Common myeloid progenitor, CD34-positive (primary cell): ENCODE data around the gene VWF.

Source experiments
- CTCF ChIA-PET: fragments of 350-600 bp; sonication (Branson Sonifier 250); formaldehyde crosslinking; loops from one replicate; lab custom pipeline; 2021; ENCODE audit warnings: antibody characterized with exemption; lab: Charles Lee
- POLR2A ChIA-PET: fragments of 350-600 bp; sonication (Branson Sonifier 250); formaldehyde crosslinking; loops from one replicate; lab custom pipeline; 2021; ENCODE audit warnings: antibody characterized with exemption; lab: Charles Lee
- DNase-seq, 3 donors: peaks; one replicate each; pipeline versions ENCODE4 v3.0.0 to v3.0.0-alpha.2; 2013
- H3K27ac ChIP-seq, 2 experiments: 1 replicate in 1 of 2; 2 replicates in 1 of 2; pipeline ENCODE4 v1.7.0; 2013; ENCODE audit warnings: inconsistent platforms in 2 of 2, low read length in 2 of 2, mild to moderate bottlenecking in 2 of 2, low read depth in 1 of 2, moderate library complexity in 1 of 2; ENCODE audit not compliant: severe bottlenecking in 2 of 2, insufficient read depth in 1 of 2, poor library complexity in 1 of 2
- H3K27me3 ChIP-seq, 5 experiments: replicated peaks in 2 of 5; 1 replicate in 3 of 5; 2 replicates in 2 of 5; pipeline versions ENCODE4 v1.6.1 to v1.7.0; 2013; ENCODE audit warnings: low read length in 4 of 5, mild to moderate bottlenecking in 2 of 5, moderate library complexity in 2 of 5, inconsistent platforms in 1 of 5; ENCODE audit not compliant: insufficient read depth in 5 of 5, control insufficient read depth in 4 of 5
- H3K36me3 ChIP-seq, 4 experiments: 1 replicate in 2 of 4; 2 replicates in 2 of 4; pipeline versions ENCODE4 v1.6.1 to v1.7.0; 2013; ENCODE audit warnings: low read length in 3 of 4, control low read depth in 1 of 4, mild to moderate bottlenecking in 1 of 4; ENCODE audit not compliant: control insufficient read depth in 4 of 4, insufficient read depth in 4 of 4
- H3K4me1 ChIP-seq, 4 experiments: 1 replicate in 3 of 4; 2 replicates in 1 of 4; pipeline versions ENCODE4 v1.6.1 to v1.7.1; 2013; ENCODE audit warnings: low read length in 3 of 4, mild to moderate bottlenecking in 3 of 4, control low read depth in 1 of 4, inconsistent platforms in 1 of 4, moderate library complexity in 1 of 4; ENCODE audit not compliant: control insufficient read depth in 4 of 4, insufficient read depth in 4 of 4; ENCODE audit errors: control extremely low read depth in 1 of 4
- H3K4me3 ChIP-seq, 7 experiments: 1 replicate in 4 of 7; 2 replicates in 3 of 7; pipeline versions ENCODE4 v1.5.1 to v1.7.0; 2013; ENCODE audit warnings: mild to moderate bottlenecking in 7 of 7, low read length in 6 of 7, moderate library complexity in 6 of 7, inconsistent platforms in 2 of 7, low read depth in 2 of 7, control low read depth in 1 of 7; ENCODE audit not compliant: insufficient read depth in 4 of 7, control insufficient read depth in 1 of 7; ENCODE audit errors: extremely low read depth in 1 of 7
- H3K9me3 ChIP-seq, 5 experiments: 1 replicate in 4 of 5; 2 replicates in 1 of 5; pipeline versions ENCODE4 v1.6.1 to v1.7.1; 2013; ENCODE audit warnings: low read length in 4 of 5, mild to moderate bottlenecking in 2 of 5, inconsistent platforms in 1 of 5, low read depth in 1 of 5, moderate library complexity in 1 of 5; ENCODE audit not compliant: control insufficient read depth in 4 of 5, insufficient read depth in 2 of 5; ENCODE audit errors: control extremely low read depth in 1 of 5
- WGBS: methylation state at CpG from one replicate; pipeline ENCODE4 v1.1.5; 2013; ENCODE audit not compliant: insufficient coverage; 5-methylcytosine and 5-hydroxymethylcytosine counted together

Gene VWF

GRCh38 chr12:5915511-5915910, 209.0 kb downstream of the VWF start:
- 84% methylated on average over 4 of the region's 4 CpGs for WGBS
- Histone ChIP-seq H3K9me3 (no peaks in the 10 kb centered on the region), H3K27ac (no peak overlapping the region), H3K4me1 (peaks cover 0 to 7% (median 2%) of the 10 kb centered on the region in 4 experiments), H3K27me3 (peaks cover 0 to 2% (median 0%) of the 10 kb centered on the region in 5 experiments), H3K4me3 (no peak overlapping the region), H3K36me3 (no peaks in the 10 kb centered on the region)
- ChIA-PET POLR2A (no interaction called here), CTCF (no interaction called here)
- no peak for DNase-seq

- H3K27ac ChIP-seq, result no peak overlapping the region
- peaks cover 0 to 7% (median 2%) of the 10 kb centered on the region in 4 experiments for H3K4me1 ChIP-seq
- peaks cover 0 to 2% (median 0%) of the 10 kb centered on the region in 5 experiments for H3K27me3 ChIP-seq
- POLR2A ChIA-PET, result no interaction called here
- H3K4me3 ChIP-seq, result no peak overlapping the region
- DNase-seq, result no peak
- CTCF ChIA-PET, result no interaction called here
- no peaks in the 10 kb centered on the region for H3K36me3 ChIP-seq
- WGBS, result 95% methylated on average over 11 of the region's 11 CpGs
- no peaks in the 10 kb centered on the region for H3K9me3 ChIP-seq
These were observed 209.9 kb downstream of the VWF start for GRCh38 chr12:5914387-5915149.

DNA sequence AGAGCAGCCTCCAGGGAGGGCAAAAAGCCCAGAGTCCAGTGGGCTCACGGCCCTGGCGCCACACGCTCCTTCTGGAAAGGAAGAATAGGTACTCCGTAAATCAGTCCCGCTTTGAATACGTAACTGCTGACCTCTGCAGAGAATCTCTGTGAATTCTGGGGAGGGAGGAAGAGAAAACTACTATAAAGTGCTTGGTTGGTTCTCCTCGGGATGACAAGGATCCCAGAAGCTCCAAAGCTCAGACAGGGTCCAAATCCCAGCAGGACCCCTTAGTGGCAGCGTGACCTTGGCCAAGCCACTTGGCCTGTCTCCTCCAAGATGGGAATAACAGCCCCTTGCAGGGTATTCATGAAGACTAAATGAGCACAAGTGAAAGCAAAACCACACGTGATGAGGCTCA, 211.1 kb downstream of the VWF start:
- peaks cover 0 to 7% (median 2%) of the 10 kb centered on the region in 4 experiments for H3K4me1 ChIP-seq

DNA sequence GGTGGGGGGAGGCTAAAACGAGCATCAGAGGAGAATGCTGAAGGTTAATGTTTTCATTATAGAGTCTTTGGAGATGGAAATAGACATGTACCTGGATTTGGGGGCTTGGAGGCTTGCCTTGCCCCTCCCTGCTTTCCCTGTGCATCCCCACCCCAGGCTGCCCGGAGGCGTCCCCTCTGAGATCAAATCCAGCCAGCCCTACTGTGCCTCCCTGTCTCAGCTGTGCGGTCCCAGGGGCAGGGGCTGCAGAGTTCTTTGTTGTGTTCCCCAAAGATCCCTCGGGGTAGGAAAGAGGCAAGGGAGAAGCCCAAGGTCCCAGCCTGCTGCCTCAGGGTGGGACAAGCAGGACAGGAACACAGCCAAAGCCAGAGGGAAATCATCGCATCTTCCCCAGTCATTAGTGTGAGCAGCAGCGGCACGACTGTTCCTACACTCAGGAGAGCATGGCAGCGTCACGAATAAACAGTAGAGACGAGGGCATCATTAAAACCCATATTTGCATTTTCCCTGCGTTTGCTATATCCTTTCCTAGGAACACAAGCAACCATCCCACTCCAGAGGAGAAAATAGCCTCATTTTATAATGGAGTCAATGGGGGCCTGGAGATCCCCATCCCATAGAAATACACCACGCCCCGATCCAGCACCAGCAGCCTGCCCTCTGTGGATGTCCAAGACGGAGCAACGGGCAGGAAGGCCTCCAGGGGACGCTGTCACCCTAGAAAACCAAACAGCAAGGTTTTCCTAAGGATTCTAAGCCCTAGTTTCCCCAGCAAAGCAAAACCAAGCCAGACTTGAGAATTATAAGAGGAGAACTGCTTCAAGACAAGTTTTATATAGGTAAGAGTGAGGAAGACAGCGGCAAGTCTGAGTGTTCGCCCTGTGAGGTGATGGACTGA, 211.8 kb downstream of the VWF start:
- no peaks in the 10 kb centered on the region for H3K9me3 ChIP-seq
- no peak overlapping the region for H3K4me3 ChIP-seq
- WGBS, result 96% methylated on average over 18 of the region's 19 CpGs
- CTCF ChIA-PET, result no interaction called here
- H3K4me1 ChIP-seq, result peaks cover 0 to 12% (median 3%) of the 10 kb centered on the region in 4 experiments
- no peak overlapping the region for H3K27ac ChIP-seq
- POLR2A ChIA-PET, result no interaction called here
- no peak for DNase-seq
- H3K36me3 ChIP-seq, result no peaks in the 10 kb centered on the region
- peaks cover 0 to 2% (median 0%) of the 10 kb centered on the region in 5 experiments for H3K27me3 ChIP-seq

More for the DNA sequence above, 211.1 kb downstream of the VWF start:
- peak overlapping the region in 1 of 7 experiments; percentile 21 for H3K4me3 ChIP-seq
- POLR2A ChIA-PET, result no interaction called here
- peaks cover 0 to 2% (median 0%) of the 10 kb centered on the region in 5 experiments for H3K27me3 ChIP-seq
- no peak overlapping the region for H3K27ac ChIP-seq
- H3K9me3 ChIP-seq, result no peaks in the 10 kb centered on the region
- DNase-seq, result no peak
- H3K36me3 ChIP-seq, result no peaks in the 10 kb centered on the region
- CTCF ChIA-PET, result no interaction called here
- WGBS, result 100% methylated on average over 7 of the region's 9 CpGs

DNA sequence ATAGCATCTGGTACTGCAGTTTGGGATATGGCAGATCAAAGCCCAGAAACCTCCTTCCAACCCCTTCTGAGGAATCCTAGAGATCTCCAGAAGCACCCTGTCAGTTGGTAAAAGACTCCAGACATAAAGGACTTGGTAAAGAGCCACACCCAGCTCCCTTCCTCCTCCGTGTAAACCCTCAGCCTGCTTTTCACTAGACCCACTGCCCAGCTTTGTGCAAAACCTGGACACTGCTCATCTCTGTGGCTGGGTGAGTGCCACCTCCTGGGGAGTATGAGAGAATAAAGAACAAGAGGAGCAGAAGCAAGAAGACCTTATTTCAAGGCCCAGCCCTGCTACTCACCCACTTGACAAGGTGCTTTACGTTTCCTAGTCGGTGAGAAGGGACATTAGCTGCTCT, 212.5 kb downstream of the VWF start:
- no peak for DNase-seq
- no peaks in the 10 kb centered on the region for H3K9me3 ChIP-seq
- H3K27ac ChIP-seq, result no peak overlapping the region
- WGBS, result 89% methylated on average over 1 of the region's 3 CpGs
- H3K27me3 ChIP-seq, result peaks cover 0 to 2% (median 0%) of the 10 kb centered on the region in 5 experiments
- no peaks in the 10 kb centered on the region for H3K36me3 ChIP-seq
- POLR2A ChIA-PET, result no interaction called here
- H3K4me3 ChIP-seq, result no peak overlapping the region
- H3K4me1 ChIP-seq, result peaks cover 0 to 16% (median 4%) of the 10 kb centered on the region in 4 experiments
- CTCF ChIA-PET, result interaction anchor here (1.2 kb wide), 1 partner anchor 15 kb away, joined by 3 read pairs; no protein-coding TSS in a partner anchor

DNA sequence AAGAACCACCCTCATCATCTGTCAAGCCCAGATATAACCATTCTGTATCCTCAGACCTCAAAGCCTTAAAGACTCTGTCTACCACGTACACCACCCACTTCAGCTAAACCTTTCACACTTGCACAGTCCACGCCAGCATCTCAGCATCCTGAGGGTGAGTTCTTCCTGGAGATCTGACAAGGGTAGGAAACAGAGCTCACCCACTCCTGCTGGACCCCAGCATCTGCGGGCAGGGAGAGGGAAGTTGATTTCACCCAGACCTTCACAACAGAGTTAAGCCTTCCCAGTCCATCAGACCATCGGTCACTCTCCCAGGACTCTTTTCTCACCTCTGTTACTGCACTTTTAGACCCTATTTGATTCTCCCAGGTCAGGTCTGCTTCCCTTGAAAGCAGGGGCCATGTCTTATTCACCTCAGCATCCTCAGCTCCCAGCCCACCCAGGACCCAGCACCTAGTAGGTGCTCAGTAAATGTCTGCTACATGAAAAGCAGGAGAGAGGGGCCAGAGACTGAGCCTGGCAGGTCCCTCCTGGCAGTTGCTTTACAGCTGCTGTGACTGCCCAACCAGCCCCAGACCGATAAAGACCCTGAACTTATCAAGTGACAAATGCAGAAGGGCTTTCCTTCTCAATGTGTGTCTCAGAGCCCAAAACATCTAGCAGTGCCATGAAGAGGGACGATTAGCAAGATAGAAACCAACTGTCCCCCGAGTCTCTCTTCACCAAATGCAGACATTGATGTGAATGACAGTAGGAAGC, 213.5 kb downstream of the VWF start:
- Histone ChIP-seq H3K4me3 (no peak overlapping the region), H3K4me1 (peaks cover 0 to 16% (median 4%) of the 10 kb centered on the region in 4 experiments), H3K27ac (no peak overlapping the region), H3K36me3 (no peaks in the 10 kb centered on the region), H3K27me3 (peaks cover 0 to 2% (median 0%) of the 10 kb centered on the region in 5 experiments), H3K9me3 (no peaks in the 10 kb centered on the region)
- ChIA-PET CTCF (interaction anchor here (1.2 kb wide), 1 partner anchor 16 kb away, joined by 3 read pairs; no protein-coding TSS in a partner anchor), POLR2A (no interaction called here)
- DNase-seq, result no peak
- WGBS, result 77% methylated on average over 5 of the region's 7 CpGs
